Upper lobe of left lung (tissue), 4 donors: ENCODE data around the gene RNF208.

ENCODE experiments used
- CTCF ChIP-seq, 6 experiments: fragments of 450-650 bp in 4 of 6; fragments of 200-600 bp in 2 of 6; sonication (generic) in 2 of 6; IDR thresholded peaks; one replicate each; pipeline ENCODE4 v1.5.1; 2016 to 2019; ENCODE audit warnings: antibody characterized with exemption in 6 of 6
- EP300 ChIP-seq, 4 donors: sonication (generic); formaldehyde crosslinking; IDR thresholded peaks; one replicate each; pipeline ENCODE4 v1.5.1; 2017; ENCODE audit warnings: antibody characterized with exemption in 4 of 4, control low read depth in 2 of 4
- POLR2A ChIP-seq, 4 donors: fragments of 450-650 bp; IDR thresholded peaks; one replicate each; pipeline ENCODE4 v1.5.1; 2016 to 2017; ENCODE audit warnings: antibody characterized with exemption in 4 of 4, mild to moderate bottlenecking in 2 of 4

GRCh38 chr9:137243626-137244485 is 21.8 kb upstream of the RNF208 start:
- TF ChIP-seq CTCF (IDR thresholded peaks at IDR 0.05) = peak in 1 of 6 experiments; percentile 7
- no peak for TF ChIP-seq EP300 (IDR thresholded peaks at IDR 0.05)
- TF ChIP-seq POLR2A (IDR thresholded peaks at IDR 0.05) = no peak
